DMS53 treated with DMSO at 0.1 percent for 48 hours (cell line): ENCODE results near the gene FREM2.

Experiments
- DNase-seq: peaks from one replicate; lab custom pipeline; 2025; ENCODE audit not compliant: unreplicated experiment; lab: John Stamatoyannopoulos, UW

Gene FREM2

GRCh38 chr13:38819596-38819995, 132.7 kb downstream of the FREM2 start:
- DNase-seq: no peak

GRCh38 chr13:38821770-38822551, 135.1 kb downstream of the FREM2 start:
- DNase-seq: no peak

GRCh38 chr13:38824342-38824741, 137.5 kb downstream of the FREM2 start:
- DNase-seq: no peak

GRCh38 chr13:38826182-38826813, 139.4 kb downstream of the FREM2 start:
- DNase-seq: no peak

- no peak for DNase-seq
Observed at GRCh38 chr13:38830442-38831045, 143.7 kb downstream of the FREM2 start.

- DNase-seq: no peak
Observed at GRCh38 chr13:38844581-38844980, 157.7 kb downstream of the FREM2 start.

GRCh38 chr13:38848360-38848759, 161.5 kb downstream of the FREM2 start:
- DNase-seq: no peak

GRCh38 chr13:38849315-38849714, 162.4 kb downstream of the FREM2 start:
- DNase-seq: no peak

GRCh38 chr13:38850868-38851626, 164.2 kb downstream of the FREM2 start:
- DNase-seq: no peak

- DNase-seq: no peak
Observed at GRCh38 chr13:38854226-38854625, 167.3 kb downstream of the FREM2 start.

- DNase-seq: no peak
Observed at GRCh38 chr13:38856065-38856464, 169.2 kb downstream of the FREM2 start.

- DNase-seq: no peak
Observed at GRCh38 chr13:38862443-38862842, 175.6 kb downstream of the FREM2 start.

GRCh38 chr13:38863536-38863935, 176.7 kb downstream of the FREM2 start:
- DNase-seq: no peak

GRCh38 chr13:38866649-38867048, 179.8 kb downstream of the FREM2 start:
- no peak for DNase-seq

- DNase-seq: no peak
Observed at GRCh38 chr13:38868399-38868798, 181.5 kb downstream of the FREM2 start.

GRCh38 chr13:38868870-38869269, 182.0 kb downstream of the FREM2 start:
- no peak for DNase-seq

- peak; percentile 88 for DNase-seq
Observed at GRCh38 chr13:38871275-38871674, 184.4 kb downstream of the FREM2 start.

GRCh38 chr13:38872693-38873092, 185.8 kb downstream of the FREM2 start:
- no peak for DNase-seq

GRCh38 chr13:38875186-38875875, 188.5 kb downstream of the FREM2 start:
- DNase-seq: no peak

- DNase-seq: no peak
Observed at GRCh38 chr13:38879278-38879677, 192.4 kb downstream of the FREM2 start.

GRCh38 chr13:38879786-38880185, 192.9 kb downstream of the FREM2 start:
- no peak for DNase-seq
